Ovary (tissue), 3 donors: ENCODE data around the gene SCG5.

Experiments used
- POLR2A ChIP-seq: fragments of 450-650 bp; IDR thresholded peaks from one replicate; pipeline ENCODE4 v1.6.1; 2017; ENCODE audit warnings: antibody characterized with exemption, mild to moderate bottlenecking, moderate library complexity
- TF ChIP-seq, protein P1 (sequence below), 3 donors: fragments of 450-650 bp in 2 of 3; fragments of 200-600 bp in 1 of 3; IDR thresholded peaks; one replicate each; pipeline versions ENCODE4 v1.5.1 to v1.8.0; 2016 to 2022; ENCODE audit warnings: antibody characterized with exemption in 3 of 3, mild to moderate bottlenecking in 1 of 3
- donor health status: DM: no; HTN: no; CAD: no.

DNA sequence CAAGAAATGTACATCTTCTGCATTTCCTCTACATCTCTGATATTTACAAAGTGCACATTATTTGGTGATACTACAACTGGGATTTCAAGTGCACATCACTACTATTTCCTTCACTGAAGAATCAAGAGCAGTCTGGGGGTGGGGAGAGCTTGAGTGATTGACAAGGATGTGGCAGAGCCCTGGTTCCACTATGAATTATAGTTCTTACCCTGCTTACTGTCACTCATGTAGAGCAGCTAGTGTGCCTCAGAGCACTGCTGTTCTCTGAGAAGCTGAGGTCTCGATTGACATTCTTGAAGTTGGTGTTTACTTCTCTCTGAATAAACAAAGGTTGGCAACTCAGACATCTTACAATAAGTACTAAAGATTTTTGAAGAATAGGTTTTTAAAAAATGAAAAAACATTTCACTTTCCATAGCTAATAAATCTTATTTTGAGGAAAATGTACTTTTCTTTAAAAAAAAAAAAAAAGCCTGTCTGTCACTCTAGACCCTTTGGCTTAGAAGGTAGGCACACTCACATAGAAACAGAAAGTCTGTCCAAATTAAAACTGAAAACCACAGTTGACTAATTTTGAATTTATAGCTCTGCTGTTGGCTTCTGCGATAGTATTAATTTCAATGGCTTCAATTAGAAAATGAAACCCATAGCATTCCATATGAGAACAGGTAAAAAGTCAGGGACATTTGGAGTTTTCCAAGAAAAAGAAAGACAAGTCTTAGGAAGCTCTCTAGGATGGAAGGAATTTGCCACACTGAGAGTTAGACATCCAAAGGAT is 81.8 kb downstream of the SCG5 start:
- TF ChIP-seq, protein P1, sequence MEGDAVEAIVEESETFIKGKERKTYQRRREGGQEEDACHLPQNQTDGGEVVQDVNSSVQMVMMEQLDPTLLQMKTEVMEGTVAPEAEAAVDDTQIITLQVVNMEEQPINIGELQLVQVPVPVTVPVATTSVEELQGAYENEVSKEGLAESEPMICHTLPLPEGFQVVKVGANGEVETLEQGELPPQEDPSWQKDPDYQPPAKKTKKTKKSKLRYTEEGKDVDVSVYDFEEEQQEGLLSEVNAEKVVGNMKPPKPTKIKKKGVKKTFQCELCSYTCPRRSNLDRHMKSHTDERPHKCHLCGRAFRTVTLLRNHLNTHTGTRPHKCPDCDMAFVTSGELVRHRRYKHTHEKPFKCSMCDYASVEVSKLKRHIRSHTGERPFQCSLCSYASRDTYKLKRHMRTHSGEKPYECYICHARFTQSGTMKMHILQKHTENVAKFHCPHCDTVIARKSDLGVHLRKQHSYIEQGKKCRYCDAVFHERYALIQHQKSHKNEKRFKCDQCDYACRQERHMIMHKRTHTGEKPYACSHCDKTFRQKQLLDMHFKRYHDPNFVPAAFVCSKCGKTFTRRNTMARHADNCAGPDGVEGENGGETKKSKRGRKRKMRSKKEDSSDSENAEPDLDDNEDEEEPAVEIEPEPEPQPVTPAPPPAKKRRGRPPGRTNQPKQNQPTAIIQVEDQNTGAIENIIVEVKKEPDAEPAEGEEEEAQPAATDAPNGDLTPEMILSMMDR (IDR thresholded peaks at IDR 0.05), result no peak
- no peak for TF ChIP-seq POLR2A
